ENCODE data around the gene CCDC38. TPM values are rescaled to one million over a fixed set of nuclear protein-coding genes. Genes with fewer than 3 reads are reported as not detected.

The CCDC38 gene
- total RNA-seq (2022; extraction: Qiagen RNA extraction), result 0.07 to 0.30 TPM (median 0.14 TPM) in 5 replicates

DNA sequence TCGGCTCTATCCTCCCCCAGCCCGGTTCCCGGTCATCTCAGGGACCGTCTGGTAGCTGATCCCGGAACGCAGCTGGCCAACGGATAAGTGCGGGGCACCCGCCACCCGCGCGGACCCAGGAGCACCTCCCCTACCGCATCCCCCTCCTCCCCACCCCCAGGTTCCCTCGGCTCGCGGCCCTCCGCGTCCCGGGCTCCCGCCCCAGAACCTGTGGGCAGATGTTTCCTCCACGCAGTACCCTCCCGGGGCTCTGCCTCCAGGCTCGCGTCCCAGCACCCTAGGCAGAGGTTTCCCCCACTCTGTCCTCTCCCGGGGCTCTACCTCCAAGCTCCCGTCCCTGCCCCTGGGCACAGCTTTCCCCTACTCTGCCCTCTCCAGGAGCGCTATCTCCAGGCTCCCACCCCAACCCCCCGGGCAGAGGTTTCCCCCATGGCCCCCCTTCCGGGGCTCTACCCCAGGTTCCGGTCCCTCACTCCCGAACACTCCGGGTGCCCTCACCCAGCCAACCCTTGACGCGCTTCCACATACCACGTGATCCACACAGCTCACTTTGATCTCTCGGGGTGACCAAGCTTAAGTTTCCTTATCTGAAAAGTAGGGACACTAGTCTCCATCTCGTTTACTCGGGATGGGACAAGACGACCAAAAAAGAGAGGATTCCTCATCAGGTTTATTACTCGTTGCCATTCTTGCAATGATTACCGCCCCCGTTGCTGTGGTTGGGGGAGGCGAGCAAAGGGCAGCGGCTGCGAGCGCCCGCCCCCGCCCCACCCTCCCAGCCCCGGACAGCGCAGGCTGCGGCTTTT, at the start of gene CCDC38:
CCDC38 (minus strand) TSS at position 91 of the 806 bp plus-strand sequence. CDS start 6,105 bp downstream, outside the sequence.

DNA sequence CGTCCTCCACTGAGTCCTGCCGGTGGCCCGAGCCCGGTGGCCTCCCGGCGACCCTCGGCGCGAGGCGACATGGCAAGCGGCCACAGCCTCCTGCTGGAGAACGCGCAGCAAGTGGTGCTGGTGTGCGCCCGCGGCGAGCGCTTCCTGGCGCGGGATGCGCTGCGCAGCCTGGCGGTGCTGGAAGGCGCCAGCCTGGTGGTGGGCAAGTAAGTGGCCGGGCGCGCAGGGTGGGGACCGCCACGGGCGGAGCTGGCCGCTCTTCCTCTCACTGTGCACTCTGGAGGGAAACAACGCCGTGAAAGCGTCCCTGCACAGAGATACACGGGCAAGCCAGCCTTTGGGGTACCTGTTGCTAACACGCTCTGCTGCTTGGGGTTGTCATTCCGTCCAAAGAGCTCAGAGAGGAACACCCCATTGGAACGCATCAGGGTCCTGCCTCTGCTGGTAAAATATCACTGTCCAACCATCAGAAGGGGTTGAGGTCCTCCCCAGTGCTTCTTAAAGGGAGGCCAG, 972 bp upstream of the CCDC38 start, which contains the start of gene AMDHD1:
AMDHD1 (plus strand) TSS at position 2 of the 513 bp plus-strand sequence; CDS start at position 70, 68 bp downstream.

DNA sequence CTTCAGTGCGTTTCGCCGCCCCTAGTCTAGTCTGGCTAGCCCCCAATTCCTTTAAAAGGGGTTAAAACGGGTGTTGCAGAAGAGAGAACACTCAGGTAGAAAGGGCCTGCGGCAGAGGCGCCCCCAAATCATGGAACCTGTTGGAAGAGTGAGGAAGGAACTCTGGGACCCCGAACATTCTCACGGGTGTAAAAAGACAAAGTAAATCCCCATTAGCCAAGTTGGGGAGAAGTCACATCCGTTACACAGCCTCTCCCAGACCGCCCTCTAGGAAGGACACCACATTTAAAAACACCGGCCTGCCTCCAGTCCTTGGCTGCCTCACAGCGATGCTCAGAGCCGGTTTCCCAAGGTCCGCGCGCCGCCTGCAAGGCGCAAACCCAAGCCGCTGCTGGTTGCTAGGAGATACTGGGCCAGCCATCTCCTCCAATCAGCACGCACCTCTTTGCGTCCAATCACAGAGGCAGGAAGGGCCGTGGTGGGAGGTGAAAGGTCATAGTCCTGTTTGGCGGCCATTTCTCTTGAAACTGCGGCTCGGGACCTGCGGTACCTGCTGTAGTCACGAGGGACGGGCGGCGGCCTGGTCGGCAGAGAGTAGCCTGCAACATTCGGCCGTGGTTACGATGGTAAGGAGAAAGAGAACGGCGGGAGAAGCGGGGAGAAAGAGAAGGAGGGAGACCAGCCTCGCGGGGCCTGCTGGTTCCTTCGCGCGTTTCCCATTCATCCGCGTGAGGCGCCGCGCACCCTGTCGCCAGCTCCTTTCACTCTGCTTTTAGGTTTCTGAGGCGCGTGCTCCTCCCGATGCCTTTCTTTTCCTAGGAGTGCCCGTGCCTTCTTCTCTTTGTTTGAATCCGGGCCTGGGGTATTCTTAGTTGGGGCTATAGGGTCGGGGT, 83.7 kb downstream of the CCDC38 start, which contains the start of gene SNRPF:
SNRPF (plus strand) TSS at position 502 of the 893 bp plus-strand sequence; CDS start at position 624, 122 bp downstream.

Other genes with a start within 250 kb of the CCDC38 start
- gene NTN4, start 151.8 kb downstream of the CCDC38 start, total RNA-seq (2022; extraction: Qiagen RNA extraction), result 36.5 to 45.2 TPM (median 42.3 TPM) in 5 replicates
- 110 to 136 TPM (median 117 TPM) in 5 replicates for gene SNRPF, start 83.7 kb downstream of the CCDC38 start, total RNA-seq (2022; extraction: Qiagen RNA extraction)
- gene AMDHD1, start 717 bp upstream of the CCDC38 start, total RNA-seq (2022; extraction: Qiagen RNA extraction), result 2.1 to 3.0 TPM (median 2.4 TPM) in 5 replicates
- 0.60 to 1.0 TPM (median 0.72 TPM) in 5 replicates for gene HAL, start 53.7 kb upstream of the CCDC38 start, total RNA-seq (2022; extraction: Qiagen RNA extraction)
- gene LTA4H, start 93.0 kb upstream of the CCDC38 start, total RNA-seq (2022; extraction: Qiagen RNA extraction), result 90.5 to 119 TPM (median 96.9 TPM) in 5 replicates